M059J (cell line): Measurements from ENCODE around the gene MAPKAPK2. TPM values are rescaled to one million over a fixed set of nuclear protein-coding genes. Genes with fewer than 3 reads are reported as not detected.

ENCODE experiments used
- DNase-seq: peaks from one replicate; pipeline ENCODE4 v3.0.0-alpha.2; 2012; ENCODE audit warnings: low read depth
- total RNA-seq: library from RNA; depleted of rRNA; stranded (reverse); fragments of >200 nt; shearing (Covaris generic); gene quantifications from 2 replicates; pipeline ENCODE4 v1.2.3, GENCODE V29; 2014

The MAPKAPK2 gene
- total RNA-seq, 1 experiment from 2014 or later = 55.8 TPM

DNA sequence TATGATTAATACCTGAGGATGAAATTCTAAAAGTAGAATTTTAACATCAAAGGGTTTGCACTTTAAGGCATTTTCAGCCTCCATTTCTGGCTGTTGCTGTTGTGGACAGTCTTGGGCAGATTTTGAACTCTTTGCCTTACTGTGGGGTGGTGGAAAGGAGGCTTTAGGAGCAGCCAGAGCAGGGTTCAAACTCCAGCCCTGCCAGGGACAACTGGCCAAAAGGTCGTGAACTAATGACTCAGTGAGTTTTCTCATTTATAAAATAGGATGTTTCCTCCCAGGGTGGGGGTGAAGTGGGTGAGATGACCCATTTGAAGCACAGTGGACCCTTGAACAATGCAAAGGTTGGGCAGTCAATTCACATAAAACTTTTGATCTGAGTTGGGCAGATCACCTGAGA, 36.7 kb downstream of the MAPKAPK2 start:
- DNase-seq = no peak

DNA sequence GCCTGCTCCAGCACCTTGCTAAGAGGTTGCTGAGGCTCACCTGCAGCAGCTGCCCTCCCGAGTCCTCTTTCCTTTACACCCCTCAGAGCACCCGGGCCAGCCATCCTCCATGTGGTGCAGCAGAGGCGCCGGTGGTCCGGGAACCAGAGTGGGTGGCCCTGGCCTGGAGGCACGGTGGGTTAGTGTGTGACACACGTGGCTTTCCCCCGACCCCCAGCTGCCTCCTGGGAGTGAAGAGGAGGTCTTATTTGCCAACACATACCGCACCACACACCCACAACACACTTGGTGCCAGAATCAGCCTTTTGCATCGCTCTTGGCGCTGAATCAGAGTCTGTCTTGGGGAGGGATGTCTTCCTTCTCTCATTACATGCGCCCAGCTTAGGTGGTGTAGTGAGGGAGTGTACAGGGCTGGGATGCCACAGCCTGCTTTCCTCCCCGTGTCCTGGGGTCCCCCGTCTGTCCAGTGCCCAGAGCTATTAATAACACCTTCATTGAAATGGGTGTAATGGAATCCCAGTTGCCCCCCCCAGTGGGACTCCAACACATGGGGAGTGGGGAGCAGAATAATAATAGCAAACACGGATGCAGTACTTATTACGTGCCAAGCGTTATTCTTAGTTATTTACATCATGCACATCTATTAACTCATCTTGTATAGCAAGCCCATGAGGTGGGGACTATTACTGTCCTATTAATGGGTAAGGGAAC, 38.2 kb downstream of the MAPKAPK2 start:
- DNase-seq = peak; percentile 73

DNA sequence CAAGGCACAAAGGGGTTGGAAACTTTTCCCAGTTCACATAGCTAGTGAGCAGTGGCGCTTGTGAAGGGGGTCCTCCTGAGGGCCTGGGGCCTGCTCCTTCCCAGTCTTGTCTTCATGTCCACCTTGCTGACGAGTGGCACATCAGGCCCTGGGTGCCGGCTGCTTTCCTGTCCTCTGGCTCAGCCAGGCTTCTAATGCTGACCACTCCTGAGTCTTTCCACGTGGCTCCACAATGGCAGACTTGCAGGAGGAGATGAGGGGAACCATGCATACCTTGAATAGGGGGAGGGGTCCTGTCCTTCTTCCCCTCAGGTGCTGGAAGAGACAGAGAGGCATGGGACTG, 38.7 kb downstream of the MAPKAPK2 start:
- no peak for DNase-seq

DNA sequence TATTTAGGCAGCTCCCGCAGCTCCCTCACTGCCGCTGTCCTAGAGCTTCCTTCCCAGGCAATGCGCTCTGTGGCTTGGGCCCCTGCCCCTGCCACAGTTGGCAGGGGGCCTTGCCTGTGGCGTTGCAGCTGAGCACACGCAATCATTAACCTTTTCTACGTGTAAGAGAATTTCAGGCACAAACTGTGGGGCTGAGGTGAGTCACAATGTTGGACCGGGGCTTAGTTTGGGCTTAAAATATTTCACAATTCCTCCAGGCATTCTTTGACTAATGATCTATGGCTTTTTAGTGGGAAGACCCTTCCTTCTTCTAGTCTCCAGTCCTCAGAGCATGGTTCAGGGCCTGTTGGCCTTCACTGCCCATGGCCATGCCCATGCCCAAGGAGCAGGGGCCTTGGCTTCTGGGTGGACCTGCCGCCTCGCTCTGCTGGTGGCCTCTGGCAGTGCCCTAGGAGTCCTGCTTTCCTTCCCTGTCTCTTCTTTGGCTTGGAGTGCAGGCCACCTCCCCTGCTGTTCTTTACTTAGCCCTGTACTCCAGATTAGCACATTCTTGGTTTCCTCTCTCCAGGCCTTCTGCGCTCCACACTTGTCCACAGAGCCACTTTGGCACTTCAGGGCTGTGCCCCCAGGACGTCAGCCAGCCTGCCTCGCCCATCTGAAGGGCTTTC, 39.2 kb downstream of the MAPKAPK2 start:
- DNase-seq = peak; percentile 96

DNA sequence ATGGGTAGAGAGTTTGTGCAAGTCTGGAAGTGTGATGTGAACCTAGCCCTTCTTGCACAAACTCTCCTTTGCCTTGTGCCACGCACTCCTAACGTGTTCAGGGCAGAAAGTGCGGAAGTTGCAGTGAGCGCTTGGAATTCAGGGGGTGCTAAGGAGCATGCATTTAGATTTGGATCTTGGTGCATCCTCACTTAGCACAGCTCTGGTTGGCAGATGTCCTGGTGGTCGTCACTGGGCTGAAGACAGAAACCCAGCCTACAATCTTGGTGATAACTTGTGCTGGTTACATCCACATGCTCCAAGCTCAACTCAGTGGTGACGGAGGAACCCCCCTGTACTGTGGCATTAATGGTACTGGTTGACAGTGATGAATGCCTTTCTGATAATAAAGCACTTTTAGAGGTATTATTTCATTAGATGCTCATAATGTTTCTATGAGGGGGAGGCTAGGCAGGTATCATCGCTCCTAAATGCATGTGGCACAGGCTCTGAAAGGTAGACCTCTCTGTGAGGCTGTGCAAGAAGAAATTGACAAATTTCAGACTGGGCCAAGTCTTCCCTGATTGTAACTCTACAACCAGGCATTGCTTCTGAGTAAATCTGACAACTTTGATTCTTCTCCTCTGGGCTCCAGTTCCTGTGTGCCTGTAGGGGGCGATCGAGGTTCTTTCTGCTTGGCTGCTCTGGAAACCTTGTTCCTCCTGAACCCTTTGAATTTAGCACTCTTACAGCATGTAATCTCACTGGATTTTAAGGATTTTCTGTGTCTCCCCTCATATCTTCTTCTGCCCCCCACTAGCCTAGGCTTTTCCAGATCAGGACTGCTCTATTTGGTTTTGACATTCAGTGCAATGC, 40.6 kb downstream of the MAPKAPK2 start:
- DNase-seq = peak; percentile 52

DNA sequence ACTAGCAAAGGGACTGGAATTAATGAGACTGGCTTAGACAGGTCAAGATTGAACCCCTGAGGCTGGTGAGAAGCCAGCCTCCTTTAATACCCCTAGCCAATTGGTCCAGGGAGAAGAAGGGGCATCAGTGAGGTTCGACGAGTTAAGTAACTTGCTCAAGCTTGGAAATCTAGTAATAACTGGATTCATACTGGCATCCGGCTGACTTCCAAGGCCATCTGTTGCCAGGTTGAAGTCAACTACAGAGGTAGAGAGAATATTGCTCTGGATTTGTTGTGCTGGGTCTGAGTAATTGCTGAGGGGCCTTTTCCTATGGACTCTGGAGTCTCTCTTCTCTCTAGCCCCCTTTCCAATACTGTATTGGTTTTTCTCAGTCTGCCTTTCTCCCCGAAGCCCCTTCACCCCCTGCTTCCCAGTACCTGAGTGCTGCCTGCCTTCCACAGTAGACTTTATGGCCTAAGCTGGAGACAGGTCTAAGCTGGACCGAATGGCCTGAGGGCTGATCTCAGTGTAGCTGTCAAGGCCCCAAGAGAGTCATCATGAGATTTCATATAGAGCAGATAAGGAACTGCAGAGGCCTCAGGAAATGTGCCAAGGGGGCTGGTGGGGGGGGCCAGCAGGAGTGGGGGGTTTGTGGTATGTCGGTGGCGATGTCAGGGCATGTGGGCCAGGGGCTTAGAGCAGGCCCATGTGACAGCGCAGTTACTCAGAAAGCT, 43.4 kb downstream of the MAPKAPK2 start:
- DNase-seq = no peak

DNA sequence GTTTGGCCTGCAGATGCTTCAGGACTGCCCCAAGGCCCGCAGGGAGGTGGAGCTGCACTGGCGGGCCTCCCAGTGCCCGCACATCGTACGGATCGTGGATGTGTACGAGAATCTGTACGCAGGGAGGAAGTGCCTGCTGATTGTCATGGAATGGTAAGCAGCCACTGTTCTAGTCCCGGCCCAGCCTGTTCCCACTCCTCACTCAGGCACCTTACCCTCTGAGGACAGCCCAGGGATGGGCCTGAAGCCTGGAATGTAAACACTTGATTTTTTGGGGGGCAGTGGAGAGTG, 43.9 kb downstream of the MAPKAPK2 start:
- DNase-seq = no peak

- DNase-seq = no peak
These were observed 44.3 kb downstream of the MAPKAPK2 start for GRCh38 chr1:206729050-206729449.

DNA sequence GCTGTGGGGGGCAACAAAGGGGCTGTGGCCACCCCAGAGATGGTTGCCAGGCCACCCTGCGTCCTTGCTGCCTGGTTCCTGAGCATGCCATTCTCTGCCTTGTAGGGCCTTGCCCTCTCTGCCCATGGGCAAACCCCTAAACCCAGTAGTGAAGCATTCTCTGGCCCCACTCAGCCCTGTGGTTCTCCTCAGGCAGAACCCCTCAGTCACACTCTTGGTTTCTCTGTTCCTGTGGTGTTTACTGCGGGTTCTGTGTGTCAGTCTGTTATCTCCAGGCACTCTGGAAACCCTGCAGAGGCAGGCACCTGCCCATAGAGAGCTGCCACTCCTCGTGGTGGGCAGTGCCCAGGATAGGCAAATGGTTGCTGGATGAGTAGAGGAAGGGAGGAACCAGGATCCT, 44.8 kb downstream of the MAPKAPK2 start:
- no peak for DNase-seq

GRCh38 chr1:206732508-206732907, 47.8 kb downstream of the MAPKAPK2 start:
- DNase-seq = no peak

DNA sequence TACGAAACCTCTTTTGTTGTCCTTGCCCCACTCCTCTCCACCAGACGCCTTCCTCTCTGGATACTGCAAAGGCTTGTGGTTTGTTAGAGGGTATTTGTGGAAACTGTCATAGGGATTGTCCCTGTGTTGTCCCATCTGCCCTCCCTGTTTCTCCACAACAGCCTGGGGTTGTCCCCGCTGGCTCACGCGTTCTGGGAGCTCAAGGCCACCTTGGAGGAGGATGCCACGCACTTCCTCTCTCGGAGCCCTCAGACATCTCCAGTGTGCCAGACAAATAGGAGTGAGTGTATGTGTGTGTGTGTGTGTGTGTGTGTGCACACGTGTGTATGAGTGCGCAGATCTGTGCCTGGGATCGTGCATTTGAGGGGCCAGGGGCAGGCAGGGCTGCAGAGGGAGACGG, 48.3 kb downstream of the MAPKAPK2 start:
- no peak for DNase-seq

DNA sequence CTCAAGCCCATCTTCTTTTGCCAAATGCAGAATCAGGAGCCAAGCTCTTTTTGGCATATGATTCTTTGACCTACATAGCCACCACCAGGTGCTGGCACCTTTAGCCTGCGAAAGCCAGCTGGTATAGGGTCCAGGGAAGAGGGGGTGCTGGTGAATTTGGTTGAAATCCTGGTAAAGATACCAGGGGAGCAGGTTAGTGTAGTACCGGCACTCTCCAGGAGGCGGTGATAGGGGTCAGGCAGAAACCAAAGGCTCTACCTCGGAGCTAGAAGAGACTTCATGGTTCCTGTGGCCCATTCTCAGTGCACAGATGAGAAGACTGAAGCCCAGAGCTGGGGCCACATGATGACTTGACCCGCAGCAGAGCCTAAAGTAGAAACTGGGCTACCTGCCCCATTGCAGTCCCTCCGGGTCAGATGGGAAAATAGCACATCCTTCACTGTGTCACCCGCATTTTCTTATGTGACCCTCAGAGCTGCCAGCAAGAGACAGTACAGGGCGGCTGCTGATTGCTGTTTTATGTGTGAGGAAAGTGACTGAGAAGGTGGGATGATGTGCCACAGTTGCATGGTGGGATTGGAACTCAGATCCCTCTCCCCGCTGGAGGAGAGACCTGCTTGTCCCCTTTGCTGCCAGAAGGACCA, 49.9 kb downstream of the MAPKAPK2 start:
- DNase-seq = peak; percentile 38

DNA sequence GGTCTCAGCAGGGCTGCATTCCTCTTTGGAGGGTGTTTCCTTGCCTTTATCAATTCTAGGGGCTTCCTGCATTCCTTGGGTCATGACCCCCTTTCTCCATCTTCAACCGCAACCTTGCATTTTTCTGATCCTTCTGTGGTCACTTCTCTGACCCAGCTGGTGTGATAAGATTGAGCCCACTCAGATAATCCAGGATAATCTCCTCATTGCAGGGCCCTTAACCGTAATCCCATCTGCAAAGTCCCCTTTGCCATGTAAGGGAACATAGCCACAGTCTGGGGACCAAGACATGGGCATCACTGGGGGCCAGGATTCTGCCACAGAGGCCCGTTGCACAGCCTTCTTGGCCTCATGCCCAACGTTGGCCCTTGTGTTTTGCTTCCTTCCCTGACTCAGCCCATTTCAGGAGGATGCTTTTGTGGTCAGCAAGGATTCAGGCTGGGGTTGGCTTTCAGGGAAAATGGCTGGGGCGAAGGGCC, 50.9 kb downstream of the MAPKAPK2 start:
- DNase-seq = peak; percentile 81

DNA sequence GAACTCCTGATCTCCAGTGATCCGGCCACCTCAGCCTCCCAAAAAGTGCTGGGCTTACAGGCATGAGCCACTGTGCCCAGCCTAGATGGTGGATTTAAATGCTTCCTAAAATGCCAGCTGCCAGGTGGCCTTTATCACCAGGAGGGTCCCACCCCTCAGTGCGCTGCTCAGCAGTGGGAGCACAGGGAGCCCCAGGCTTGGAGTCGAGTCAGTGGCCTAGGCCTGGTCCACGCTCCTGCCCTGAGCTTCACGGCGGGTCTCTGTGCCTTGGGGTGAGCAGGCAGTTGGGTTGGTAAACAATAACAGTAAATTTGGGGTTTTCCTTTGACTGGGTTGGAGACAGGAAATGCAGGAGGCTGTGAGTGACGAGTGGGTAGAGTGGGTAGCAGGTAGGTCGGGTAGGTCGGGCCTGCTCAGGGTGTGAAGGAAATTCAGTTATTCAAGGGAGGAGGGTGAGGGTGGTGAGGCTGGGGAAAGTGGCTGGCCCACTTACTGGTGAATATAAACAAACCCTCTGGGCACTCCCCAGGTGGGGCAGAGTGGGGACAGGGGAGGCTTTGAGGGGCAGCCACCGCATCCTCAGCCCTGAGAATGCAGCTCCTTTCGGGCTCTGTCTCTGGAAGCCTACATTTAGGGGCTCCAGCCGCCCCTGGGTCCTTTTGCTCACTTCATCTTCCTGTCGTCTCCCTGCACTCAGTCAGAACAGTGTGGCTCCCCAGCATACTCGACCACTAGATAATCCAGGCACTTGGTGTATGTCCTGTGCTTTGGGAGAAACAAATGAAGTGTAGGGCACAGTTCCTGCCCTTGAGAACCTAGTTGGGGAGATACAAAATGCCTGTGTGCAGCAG, 52.4 kb downstream of the MAPKAPK2 start:
- DNase-seq = no peak

DNA sequence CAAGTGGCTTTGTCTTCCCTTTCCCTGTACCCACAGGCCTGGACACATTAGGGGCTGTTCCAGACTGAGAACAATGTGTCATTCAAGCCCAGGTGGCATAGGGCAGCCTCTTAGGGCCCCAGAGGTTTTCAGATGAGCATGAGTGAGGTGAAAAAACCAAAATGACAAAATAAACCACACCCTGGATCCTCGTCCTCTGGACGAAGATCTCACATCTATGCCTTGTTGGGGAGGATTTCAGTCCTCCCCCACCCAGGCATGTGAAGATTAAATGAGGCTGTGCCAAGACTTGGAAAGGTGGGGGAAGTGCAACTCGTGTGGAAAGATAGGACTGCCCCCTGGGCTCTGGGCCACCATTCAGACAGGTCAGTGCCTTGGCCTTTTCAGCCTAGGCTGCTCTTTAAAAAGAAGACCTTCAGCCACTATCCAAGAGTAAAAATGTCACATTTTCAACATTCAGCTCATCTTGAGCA, 53.1 kb downstream of the MAPKAPK2 start:
- peak; percentile 58 for DNase-seq

- DNase-seq = peak; percentile 60
These were observed 54.0 kb downstream of the MAPKAPK2 start for GRCh38 chr1:206738370-206739366.

DNA sequence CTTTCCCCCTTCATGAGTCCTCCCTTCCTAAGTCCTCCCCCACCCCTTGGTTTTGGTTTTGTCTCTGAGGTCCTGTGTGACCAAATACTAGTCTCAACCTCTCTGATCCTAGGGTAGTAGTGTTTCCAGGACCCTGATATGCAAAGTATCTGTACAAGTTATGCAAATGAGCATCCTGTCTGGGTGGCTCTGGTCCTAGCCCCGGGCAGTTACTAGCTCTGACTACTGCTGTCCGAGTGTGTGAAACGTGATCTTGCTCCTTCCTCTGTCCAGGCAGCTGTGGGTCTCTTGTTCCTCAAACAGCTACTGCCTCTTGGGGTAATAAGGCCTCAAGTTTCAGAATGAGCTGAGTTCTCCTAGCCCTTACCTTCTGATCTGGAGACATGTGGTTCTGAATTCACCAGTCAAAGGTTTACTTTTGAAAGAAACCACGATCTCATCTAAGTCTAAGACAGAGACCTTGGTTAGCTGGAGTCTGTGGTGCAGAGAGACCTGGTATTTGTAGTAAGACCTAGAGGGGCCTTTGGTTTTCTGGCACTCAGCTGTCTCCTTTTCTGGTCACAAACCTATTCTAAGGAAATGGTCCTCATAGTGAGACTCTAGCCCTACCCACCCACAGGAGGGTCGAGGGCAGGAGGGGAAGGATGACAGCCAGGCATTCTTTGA, 54.8 kb downstream of the MAPKAPK2 start:
- peak; percentile 80 for DNase-seq

GRCh38 chr1:206741142-206741701, 56.5 kb downstream of the MAPKAPK2 start:
- no peak for DNase-seq
